ENCODE data around the gene UVRAG. TPM values are rescaled to one million over a fixed set of nuclear protein-coding genes. Genes with fewer than 3 reads are reported as not detected.

The UVRAG gene
- total and polyA plus RNA-seq, 2 of the 4 experiments (the other 2 are of a cell fraction), result 5.6 to 10.9 TPM

- Histone ChIP-seq H2BK20ac (ENCODE audit: low read depth, low read length) (no peak overlapping the region), H2BK120ac (ENCODE audit: low read depth, low read length) (no peak overlapping the region), H3K9ac (ENCODE audit: low read depth, low read length) (no peak overlapping the region), H3K4ac (ENCODE audit: low read depth, low read length) (peak overlapping the region; percentile 4; the same call in 1 of the 2 replicates), H3K79me1 (ENCODE audit: low read depth in 1 of 2, low read length in 2 of 2) (no peaks in the 10 kb centered on the region), H3K56ac (ENCODE audit: extremely low read depth, insufficient read depth, low read length) (no peak overlapping the region), H3K36me3 (ENCODE audit: control insufficient read depth, insufficient read depth, low read length) (no peaks in the 10 kb centered on the region), H2AK5ac (ENCODE audit: low read depth, low read length) (no peak overlapping the region), H3K27ac (ENCODE audit: insufficient read depth, low read length) (no peak overlapping the region), H3K9me1 (ENCODE audit: insufficient read depth, low read length) (no peaks in the 10 kb centered on the region), H2AFZ (replicated peaks; ENCODE audit: low read length, poor library complexity) (no peak overlapping the region), H3K23ac (ENCODE audit: low read depth, low read length) (peak overlapping the region; percentile 12; the same call in 1 of the 2 replicates), H4K8ac (ENCODE audit: low read depth in 2 of 2, low read length in 2 of 2) (no peak overlapping the region), H3K9me3 (ENCODE audit: control insufficient read depth, insufficient read depth, low read length) (no peaks in the 10 kb centered on the region), H3K4me1 (ENCODE audit: control insufficient read depth, insufficient read depth, low read length) (peaks cover 2% of the 10 kb centered on the region; the same call in 1 of the 2 replicates), H4K20me1 (ENCODE audit: insufficient read depth, low read length) (no peaks in the 10 kb centered on the region), H4K5ac (ENCODE audit: low read depth, low read length) (no peak overlapping the region), H3K27me3 (ENCODE audit: control insufficient read depth, insufficient read depth, low read length) (no peaks in the 10 kb centered on the region), H3K18ac (ENCODE audit: low read depth, low read length) (no peak overlapping the region), H3K4me3 (ENCODE audit: insufficient read depth, low read depth, low read length) (no peak overlapping the region), H2AK9ac (replicated peaks; ENCODE audit: low read depth, low read length, poor library complexity) (no peak overlapping the region), H2BK5ac (ENCODE audit: low read depth, low read length, poor library complexity, severe bottlenecking) (no peak overlapping the region), H3K14ac (replicated peaks; ENCODE audit: low read depth, low read length) (no peak overlapping the region), H2BK15ac (ENCODE audit: low read depth, low read length) (no peak overlapping the region), H4K91ac (ENCODE audit: insufficient read depth, low read depth, low read length) (no peak overlapping the region), H3K4me2 (ENCODE audit: low read depth, low read length) (no peak overlapping the region)
- in situ Hi-C loops (cut with MboI; ENCODE audit: low sequenced_read_pairs), result no loop called here
- ChIA-PET POLR2A (ENCODE audit: unreplicated experiment) (no interaction called here), CTCF (no interaction called here)
- no peak for ATAC-seq (ENCODE audit: low read depth)
- BruUV-seq (replicated peaks), result no TSS peak
- dilution Hi-C loops (cut with HindIII; ENCODE audit: low sequenced_read_pairs, unreplicated experiment), result no loop called here
- TF ChIP-seq MAFK (IDR thresholded peaks at IDR 0.05; ENCODE audit: low read depth, low read length) (no peak), NFE2L2 (IDR thresholded peaks at IDR 0.05; ENCODE audit: low read depth, low read length) (no peak), MXI1 (IDR thresholded peaks at IDR 0.05; ENCODE audit: borderline replicate concordance, low read depth, low read length) (no peak), MAZ (IDR thresholded peaks at IDR 0.05; ENCODE audit: borderline replicate concordance, low read depth, low read length) (no peak), SMC3 (IDR thresholded peaks at IDR 0.05; ENCODE audit: low read depth, low read length) (no peak), BHLHE40 (IDR thresholded peaks at IDR 0.05; ENCODE audit: low read depth, low read length) (no peak), RCOR1 (IDR thresholded peaks at IDR 0.05; ENCODE audit: insufficient replicate concordance, low read length) (no peak), POLR2A (IDR thresholded peaks at IDR 0.05; ENCODE audit: low read depth, low read length) (no peak), CEBPB (IDR thresholded peaks at IDR 0.05; ENCODE audit: low read depth, low read length) (no peak), ELK1 (IDR thresholded peaks at IDR 0.05; ENCODE audit: borderline replicate concordance, low read depth, low read length) (no peak), RFX5 (IDR thresholded peaks at IDR 0.05; ENCODE audit: low read depth, low read length) (no peak), CTCF (conservative IDR thresholded peaks at IDR 0.05; ENCODE audit: low read depth, low read length) (no peak), USF2 (IDR thresholded peaks at IDR 0.05; ENCODE audit: low read depth, low read length) (no peak), CHD1 (IDR thresholded peaks at IDR 0.05; ENCODE audit: low read depth, low read length) (no peak), FOS (IDR thresholded peaks at IDR 0.05; ENCODE audit: low read depth, low read length) (no peak), RAD21 (IDR thresholded peaks at IDR 0.05; ENCODE audit: low read length) (no peak)
- DNase-seq, result no peak
- intact Hi-C loops (cut with micrococcal nuclease), result no loop called here
Observed at GRCh38 chr11:76038608-76039007, 223.6 kb downstream of the UVRAG start.

Measured in IMR-90 (cell line).